ENCODE results near the gene MEGF10. TPM values are rescaled to one million over a fixed set of nuclear protein-coding genes. Genes with fewer than 3 reads are reported as not detected.

The MEGF10 gene
- total RNA-seq, 4 donors from 2014 or later: 0.27 to 5.4 (median 0.97) TPM

DNA sequence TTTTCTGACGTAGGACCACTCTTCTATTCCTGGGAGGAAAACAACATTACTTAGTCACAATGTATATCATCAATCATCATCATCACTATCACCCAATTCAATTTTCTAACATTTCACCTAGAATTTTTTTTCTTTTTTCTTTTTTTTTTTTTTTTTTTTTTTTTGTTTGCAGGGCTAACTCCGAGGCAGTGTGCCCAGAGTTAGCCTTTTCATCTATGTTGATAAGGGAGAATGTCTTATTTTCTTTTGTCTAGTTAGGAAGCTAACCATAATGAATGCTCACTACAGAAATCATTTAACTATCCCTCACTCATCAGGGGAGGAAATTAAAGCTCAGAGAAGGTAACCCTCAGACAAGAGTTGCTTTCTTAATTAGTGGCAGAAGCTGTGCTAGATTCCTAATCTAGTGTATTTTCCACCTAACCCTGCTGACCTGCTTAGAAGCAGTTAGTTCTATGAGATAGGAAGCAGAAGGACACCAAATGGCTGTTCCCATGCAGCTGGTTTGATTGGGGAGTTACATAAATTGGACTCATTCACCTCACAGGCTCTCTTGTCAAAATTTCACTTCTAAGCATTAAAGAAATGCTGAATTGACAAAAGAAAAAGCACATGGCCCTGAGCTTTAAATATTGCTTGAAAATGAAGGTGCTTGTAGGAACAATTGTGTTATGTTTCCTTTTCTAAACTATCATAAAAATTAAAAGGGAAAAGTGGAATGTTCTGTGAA is 218.2 kb downstream of the MEGF10 start:
- no peak for ATAC-seq
- Histone ChIP-seq H3K4me1 (no peaks in the 10 kb centered on the region), H3K9me3 (no peaks in the 10 kb centered on the region), H3K27ac (no peak overlapping the region), H3K4me3 (no peak overlapping the region), H3K36me3 (no peaks in the 10 kb centered on the region), H3K27me3 (no peaks in the 10 kb centered on the region)
- TF ChIP-seq EP300 (IDR thresholded peaks at IDR 0.05): no peak
- TF ChIP-seq, protein P1, sequence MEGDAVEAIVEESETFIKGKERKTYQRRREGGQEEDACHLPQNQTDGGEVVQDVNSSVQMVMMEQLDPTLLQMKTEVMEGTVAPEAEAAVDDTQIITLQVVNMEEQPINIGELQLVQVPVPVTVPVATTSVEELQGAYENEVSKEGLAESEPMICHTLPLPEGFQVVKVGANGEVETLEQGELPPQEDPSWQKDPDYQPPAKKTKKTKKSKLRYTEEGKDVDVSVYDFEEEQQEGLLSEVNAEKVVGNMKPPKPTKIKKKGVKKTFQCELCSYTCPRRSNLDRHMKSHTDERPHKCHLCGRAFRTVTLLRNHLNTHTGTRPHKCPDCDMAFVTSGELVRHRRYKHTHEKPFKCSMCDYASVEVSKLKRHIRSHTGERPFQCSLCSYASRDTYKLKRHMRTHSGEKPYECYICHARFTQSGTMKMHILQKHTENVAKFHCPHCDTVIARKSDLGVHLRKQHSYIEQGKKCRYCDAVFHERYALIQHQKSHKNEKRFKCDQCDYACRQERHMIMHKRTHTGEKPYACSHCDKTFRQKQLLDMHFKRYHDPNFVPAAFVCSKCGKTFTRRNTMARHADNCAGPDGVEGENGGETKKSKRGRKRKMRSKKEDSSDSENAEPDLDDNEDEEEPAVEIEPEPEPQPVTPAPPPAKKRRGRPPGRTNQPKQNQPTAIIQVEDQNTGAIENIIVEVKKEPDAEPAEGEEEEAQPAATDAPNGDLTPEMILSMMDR (IDR thresholded peaks at IDR 0.05): no peak
- TF ChIP-seq POLR2A (IDR thresholded peaks at IDR 0.05): no peak
- WGBS, 2 donors (ENCODE audit: low coverage in 1 of 2): 84% methylated on average over 2 of the region's 2 CpGs; no CpG with 5 or more reads in 1 of the 2 donors

Small RNA genes within 50 kb of the gene (small RNA-seq; reads per million reads assigned to genes)
- 0 reads per million in 4 donors for gene AC010424.1

Other genes with a start within 250 kb of the MEGF10 start
- gene C5orf63, start 217.3 kb upstream of the MEGF10 start, total RNA-seq: 1 to 10 TPM in 2 of 4 donors, under 1 TPM in 2; 0.59 to 4.2 (median 2.1) TPM
- 10 to 100 TPM; 27.2 to 49.1 (median 30.1) TPM for gene PRRC1, start 226.8 kb downstream of the MEGF10 start, total RNA-seq

Measured in gastroesophageal sphincter (tissue), 4 donors.